H1 (cell line): Measurements from ENCODE around the gene P2RY8. TPM values are rescaled to one million over a fixed set of nuclear protein-coding genes. Genes with fewer than 3 reads are reported as not detected.
"Not testable (repeated sequence)": the region's sequence is repeated elsewhere in the genome, so short reads cannot be mapped to it uniquely, and the experiment has no call there.

Source experiments
- CTCF ChIA-PET: fragments of 300-600 bp; sonication (Branson Sonifier 250); formaldehyde crosslinking; loops from one replicate; lab custom pipeline; 2021; ENCODE audit not compliant: partially characterized antibody; lab: Charles Lee
- POLR2A ChIA-PET: fragments of 300-600 bp; sonication (Branson Sonifier 250); formaldehyde crosslinking; loops from one replicate; lab custom pipeline; 2021; ENCODE audit warnings: inconsistent platforms; ENCODE audit not compliant: partially characterized antibody; lab: Charles Lee
- DNase-seq, 2 experiments: peaks; one replicate each; pipeline versions ENCODE4 v3.0.0 to v3.0.0-alpha.2; 2010 to 2022; ENCODE audit warnings: low spot score in 2 of 2, low read depth in 1 of 2, mixed read lengths in 1 of 2
- FAIRE-seq: peaks from 2 replicates; lab custom pipeline; 2011; peaks lifted over from hg19 to GRCh38; lab: Jason Lieb, UNC
- H2AFZ ChIP-seq: 2 replicates; pipeline ENCODE4 v1.8.1; 2012; ENCODE audit warnings: low read length, inconsistent platforms
- H2AK5ac ChIP-seq: 2 replicates; pipeline ENCODE4 v1.6.1; 2013; ENCODE audit warnings: low read depth, low read length
- H2BK120ac ChIP-seq: replicated peaks from 2 replicates; pipeline ENCODE3; 2013; ENCODE audit warnings: low read depth, low read length, inconsistent platforms
- H2BK12ac ChIP-seq: 2 replicates; pipeline ENCODE4 v1.6.1; 2013; ENCODE audit warnings: low read depth, low read length
- H2BK15ac ChIP-seq: 2 replicates; pipeline ENCODE4 v1.6.1; 2013; ENCODE audit warnings: low read length
- H2BK20ac ChIP-seq: 2 replicates; pipeline ENCODE4 v1.6.1; 2013; ENCODE audit warnings: low read length
- H2BK5ac ChIP-seq: 2 replicates; pipeline ENCODE4 v1.6.1; 2013; ENCODE audit warnings: low read depth, low read length
- H3K14ac ChIP-seq: 2 replicates; pipeline ENCODE4 v1.6.1; 2013; ENCODE audit warnings: inconsistent platforms; ENCODE audit not compliant: insufficient read length
- H3K18ac ChIP-seq: 2 replicates; pipeline ENCODE4 v1.6.1; 2013; ENCODE audit warnings: low read length; ENCODE audit errors: extremely low read depth
- H3K23ac ChIP-seq: 2 replicates; pipeline ENCODE4 v1.6.1; 2013; ENCODE audit warnings: inconsistent platforms; ENCODE audit not compliant: insufficient read length
- H3K23me2 ChIP-seq: 2 replicates; pipeline ENCODE4 v1.6.1; 2013; ENCODE audit warnings: low read depth, low read length
- H3K27ac ChIP-seq: 2 replicates; pipeline ENCODE4 v1.6.1; 2011; ENCODE audit warnings: low read depth, low read length, inconsistent platforms
- H3K27me3 ChIP-seq, 4 experiments: replicated peaks in 1 of 4; 1 replicate in 1 of 4; 2 replicates in 3 of 4; pipeline versions ENCODE4 v1.6.1 to v1.8.1; 2011 to 2013; ENCODE audit warnings: low read length in 3 of 4, mild to moderate bottlenecking in 3 of 4, inconsistent platforms in 2 of 4, mixed read lengths in 2 of 4, moderate library complexity in 1 of 4; ENCODE audit not compliant: control insufficient read depth in 3 of 4, insufficient read depth in 3 of 4; ENCODE audit errors: extremely low read depth in 1 of 4
- H3K36me3 ChIP-seq, 4 experiments: 2 replicates each; pipeline versions ENCODE4 v1.6.1 to v1.8.1; 2011 to 2013; ENCODE audit warnings: mild to moderate bottlenecking in 4 of 4, low read length in 3 of 4, moderate library complexity in 2 of 4, control low read depth in 1 of 4, inconsistent platforms in 1 of 4; ENCODE audit not compliant: insufficient read depth in 4 of 4, control insufficient read depth in 2 of 4
- H3K4ac ChIP-seq: replicated peaks from 2 replicates; pipeline ENCODE3; 2013; ENCODE audit warnings: low read length, low read depth, mixed read lengths, inconsistent platforms; ENCODE audit not compliant: insufficient read length
- H3K4me1 ChIP-seq, 4 experiments: replicated peaks in 1 of 4; 1 replicate in 1 of 4; 2 replicates in 3 of 4; pipeline versions ENCODE4 v1.6.1 to v1.8.1; 2011 to 2013; ENCODE audit warnings: low read length in 3 of 4, inconsistent platforms in 2 of 4, mixed read lengths in 1 of 4; ENCODE audit not compliant: insufficient read depth in 4 of 4, control insufficient read depth in 3 of 4
- H3K4me2 ChIP-seq, 2 experiments: 2 replicates each; pipeline versions ENCODE4 v1.6.1 to v1.8.1; 2011 to 2013; ENCODE audit warnings: low read depth in 2 of 2, low read length in 2 of 2, control low read depth in 1 of 2, inconsistent platforms in 1 of 2, mild to moderate bottlenecking in 1 of 2; ENCODE audit not compliant: insufficient read depth in 1 of 2
- H3K4me3 ChIP-seq, 4 experiments: fragments of 200-600, 300-600 bp in 1 of 4; sonication (generic), shearing (Covaris generic), sonication (Bioruptor Twin) in 1 of 4; 2 replicates each; pipeline versions ENCODE4 v1.5.1 to v1.8.1; 2011 to 2016; ENCODE audit warnings: low read length in 4 of 4, low read depth in 3 of 4, control low read depth in 2 of 4, inconsistent platforms in 2 of 4, mild to moderate bottlenecking in 2 of 4, mixed read lengths in 1 of 4, moderate library complexity in 1 of 4; ENCODE audit not compliant: insufficient read depth in 2 of 4; ENCODE audit errors: extremely low read depth in 1 of 4
- H3K56ac ChIP-seq: replicated peaks from 2 replicates; pipeline ENCODE3; 2013; ENCODE audit warnings: low read depth, mild to moderate bottlenecking, mixed read lengths, low read length, inconsistent platforms; ENCODE audit not compliant: insufficient read length
- H3K79me1 ChIP-seq: 2 replicates; pipeline ENCODE4 v1.6.1; 2013; ENCODE audit warnings: low read depth, low read length, control low read depth
- H3K79me2 ChIP-seq, 2 experiments: 2 replicates each; pipeline versions ENCODE4 v1.6.1 to v1.8.1; 2012 to 2013; ENCODE audit warnings: low read length in 2 of 2, mild to moderate bottlenecking in 2 of 2, inconsistent platforms in 1 of 2; ENCODE audit not compliant: insufficient read depth in 2 of 2, control insufficient read depth in 1 of 2
- H3K9ac ChIP-seq, 4 experiments: replicated peaks in 1 of 4; 1 replicate in 1 of 4; 2 replicates in 3 of 4; pipeline versions ENCODE4 v1.6.1 to v1.8.1; 2011 to 2013; ENCODE audit warnings: low read depth in 3 of 4, low read length in 3 of 4, control low read depth in 2 of 4, mild to moderate bottlenecking in 2 of 4, moderate library complexity in 2 of 4, inconsistent platforms in 1 of 4; ENCODE audit errors: extremely low read depth in 1 of 4
- H3K9me3 ChIP-seq, 2 experiments: 2 replicates each; pipeline versions ENCODE4 v1.6.1 to v1.8.1; 2012 to 2013; ENCODE audit warnings: mild to moderate bottlenecking in 2 of 2, moderate library complexity in 2 of 2, control low read depth in 1 of 2, inconsistent platforms in 1 of 2, low read depth in 1 of 2, low read length in 1 of 2, mixed read lengths in 1 of 2; ENCODE audit not compliant: insufficient read depth in 2 of 2
- H4K20me1 ChIP-seq, 2 experiments: replicated peaks in 1 of 2; 2 replicates each; pipeline versions ENCODE3 to v1.8.1; 2011 to 2013; ENCODE audit warnings: inconsistent platforms in 2 of 2, low read length in 2 of 2, mild to moderate bottlenecking in 1 of 2; ENCODE audit not compliant: insufficient read depth in 2 of 2, control insufficient read depth in 1 of 2
- H4K5ac ChIP-seq: 2 replicates; pipeline ENCODE4 v1.6.1; 2013; ENCODE audit warnings: low read length, low read depth, mixed read lengths, inconsistent platforms; ENCODE audit not compliant: insufficient read length
- H4K8ac ChIP-seq: 2 replicates; pipeline ENCODE4 v1.8.0; 2013; ENCODE audit warnings: mild to moderate bottlenecking, moderate library complexity, low read length, inconsistent platforms; ENCODE audit not compliant: insufficient read depth; ENCODE audit errors: extremely low read depth
- H4K91ac ChIP-seq: replicated peaks from 2 replicates; pipeline ENCODE3; 2013; ENCODE audit warnings: low read length, mixed read lengths, inconsistent platforms; ENCODE audit not compliant: insufficient read length
- SRF ChIP-seq: IDR thresholded peaks from 2 replicates; pipeline ENCODE4 v1.6.1; 2011; ENCODE audit warnings: mild to moderate bottlenecking, low read depth, low read length, moderate library complexity
- WGBS, 2 experiments: shearing (Covaris generic) in 1 of 2; methylation state at CpG; one replicate each; pipeline versions ENCODE4 v1.1.6 to v1.1.7; 2013 to 2015; ENCODE audit warnings: low lambda C conversion rate in 2 of 2, mixed read lengths in 2 of 2, inconsistent platforms in 1 of 2, low coverage in 1 of 2, missing lambda C conversion rate in 1 of 2; ENCODE audit not compliant: insufficient replicate concordance in 2 of 2, insufficient coverage in 1 of 2, insufficient read length in 1 of 2; ENCODE audit errors: extremely low coverage in 1 of 2, missing lambda C conversion rate in 1 of 2; 5-methylcytosine and 5-hydroxymethylcytosine counted together
- polyA plus RNA-seq, 7 experiments: library from polyadenylated mRNA; depleted of rRNA in 3 of 7; stranded (reverse) in 5 of 7; unstranded in 2 of 7; fragments of >200 nt in 5 of 7; fragments of 200-250 nt in 2 of 7; gene quantifications; 1 replicate in 5 of 7; 2 replicates in 1 of 7; 4 replicates in 1 of 7; pipeline versions ENCODE4 v1.2.1 to v1.2.3, GENCODE V29; 2011 to 2013; ENCODE audit warnings: missing spikeins in 2 of 7, mixed read lengths in 2 of 7
- total RNA-seq: library from RNA; stranded (reverse); fragmentation: NEBNext Ultra II Directional; extraction: Animal tissue kit (Norgen Biotek cat#: 25700); gene quantifications from 2 replicates; pipeline ENCODE4 v1.2.1, GENCODE V29; 2021

Gene P2RY8
- total and polyA plus RNA-seq, 2 of the 8 experiments (the other 6 are each of a cell fraction or from before 2014, with no cell fraction given): 0.09 to 0.15 TPM

- TF ChIP-seq SRF: no peak
- TF ChIP-seq, all 59 proteins: peak for 0
These were observed 61.5 kb downstream of the P2RY8 start (continued) for GRCh38 chrX:1475481-1475880.

GRCh38 chrX:1474593-1474992, 62.4 kb downstream of the P2RY8 start:
- H3K4me1 ChIP-seq, H2AFZ ChIP-seq, H2BK120ac ChIP-seq, DNase-seq, H3K27ac ChIP-seq, H3K4me3 ChIP-seq, H2BK12ac ChIP-seq, H3K9me3 ChIP-seq, H3K4me2 ChIP-seq, H3K4ac ChIP-seq, H2BK20ac ChIP-seq, H3K9ac ChIP-seq, POLR2A ChIA-PET, H4K8ac ChIP-seq, H2BK15ac ChIP-seq, H3K79me2 ChIP-seq, H3K36me3 ChIP-seq, H3K23ac ChIP-seq, CTCF ChIA-PET, H3K56ac ChIP-seq, FAIRE-seq, H2AK5ac ChIP-seq, H3K18ac ChIP-seq, H4K91ac ChIP-seq, H4K5ac ChIP-seq, H3K14ac ChIP-seq, H4K20me1 ChIP-seq, H3K79me1 ChIP-seq, H2BK5ac ChIP-seq, H3K27me3 ChIP-seq: not testable (repeated sequence)
- WGBS, 2 experiments: 77% methylated on average over 2 of the region's 2 CpGs; no CpG with 5 or more reads in 1 of the 2 experiments
- peaks cover 31% of the 10 kb centered on the region; the same call in 1 of the 2 replicates for H3K23me2 ChIP-seq
